ENCODE results near the gene ZNF200. TPM values are rescaled to one million over a fixed set of nuclear protein-coding genes. Genes with fewer than 3 reads are reported as not detected.
A peak's percentile ranks its signal among the peaks of the same experiment; 100 is the strongest.

ZNF200 gene
- total and polyA plus RNA-seq, 2 of the 13 experiments (the other 11 are each of a cell fraction or from before 2014, with no cell fraction given) = 3.5 to 16.5 TPM

- no peak for TF ChIP-seq NR2F6 (IDR thresholded peaks at IDR 0.05)
- TF ChIP-seq NR2F6 (CRISPR knock-in tag; IDR thresholded peaks at IDR 0.05) = 0 out of 2 replicates have a peak, but pooled peaks have one; percentile 21
- no peak for TF ChIP-seq CHD4 (IDR thresholded peaks at IDR 0.05; ENCODE audit: borderline replicate concordance, low read length)
- no peak for TF ChIP-seq E2F2 (CRISPR knock-in tag; IDR thresholded peaks at IDR 0.05; ENCODE audit: borderline replicate concordance)
- TF ChIP-seq JUND (CRISPR knock-in tag; IDR thresholded peaks at IDR 0.05) = peak; percentile 21; the same call in 1 of the 2 replicates
- no peak for TF ChIP-seq IKZF1 (IDR thresholded peaks at IDR 0.05)
- peak; percentile 67; the same call in 1 of the 2 replicates for TF ChIP-seq ZNF543 (CRISPR knock-in tag; IDR thresholded peaks at IDR 0.05)
- peak; percentile 83; the same call in 1 of the 2 replicates for TF ChIP-seq NFKB2 (CRISPR knock-in tag; IDR thresholded peaks at IDR 0.05; ENCODE audit: borderline replicate concordance)
- no peak; the same call in 1 of the 2 replicates for TF ChIP-seq RAD21 (CRISPR knock-in tag; IDR thresholded peaks at IDR 0.05)
- no peak for TF ChIP-seq ZKSCAN1 (IDR thresholded peaks at IDR 0.05; ENCODE audit: low read length)
- TF ChIP-seq HNF4A (CRISPR knock-in tag; IDR thresholded peaks at IDR 0.05) = no peak
- no peak for TF ChIP-seq ZNF251 (CRISPR knock-in tag; IDR thresholded peaks at IDR 0.05)
- TF ChIP-seq ZSCAN9 (CRISPR knock-in tag; IDR thresholded peaks at IDR 0.05; ENCODE audit: borderline replicate concordance) = peak; percentile 60; the same call in 1 of the 2 replicates
- TF ChIP-seq YEATS2 (CRISPR knock-in tag; IDR thresholded peaks at IDR 0.05; ENCODE audit: borderline replicate concordance) = peak; percentile 79
- no peak for TF ChIP-seq RFX3 (CRISPR knock-in tag; IDR thresholded peaks at IDR 0.05)
- no peak for TF ChIP-seq THYN1 (CRISPR knock-in tag; IDR thresholded peaks at IDR 0.05; ENCODE audit: borderline replicate concordance, low read depth)
- 0 out of 2 replicates have a peak, but pooled peaks have one; percentile 56 for TF ChIP-seq KLF6 (CRISPR knock-in tag; IDR thresholded peaks at IDR 0.05)
- TF ChIP-seq SMYD3 (CRISPR knock-in tag; IDR thresholded peaks at IDR 0.05) = no peak
- TF ChIP-seq GLI4 (CRISPR knock-in tag; IDR thresholded peaks at IDR 0.05; ENCODE audit: borderline replicate concordance) = peak; percentile 87; the same call in 1 of the 2 replicates
- TF ChIP-seq ATF5 (CRISPR knock-in tag; IDR thresholded peaks at IDR 0.05; ENCODE audit: low read depth) = peak; percentile 30; the same call in 1 of the 2 replicates
- no peak for TF ChIP-seq CEBPG (CRISPR knock-in tag; IDR thresholded peaks at IDR 0.05)
- TF ChIP-seq MTA1 (CRISPR knock-in tag; IDR thresholded peaks at IDR 0.05; ENCODE audit: borderline replicate concordance) = peak; percentile 41; the same call in 1 of the 2 replicates
- TF ChIP-seq ZBED4 (CRISPR knock-in tag; IDR thresholded peaks at IDR 0.05; ENCODE audit: borderline replicate concordance) = no peak
- no peak for TF ChIP-seq MTA3 (CRISPR knock-in tag; IDR thresholded peaks at IDR 0.05)
- peak; percentile 22; the same call in 1 of the 2 replicates for TF ChIP-seq ZKSCAN8 (CRISPR knock-in tag; IDR thresholded peaks at IDR 0.05; ENCODE audit: borderline replicate concordance)
- TF ChIP-seq KDM3A (CRISPR knock-in tag; IDR thresholded peaks at IDR 0.05; ENCODE audit: low read depth) = 0 out of 2 replicates have a peak, but pooled peaks have one; percentile 37
- TF ChIP-seq ZNF230 (CRISPR knock-in tag; IDR thresholded peaks at IDR 0.05) = peak; percentile 94
- TF ChIP-seq ERF (CRISPR knock-in tag; IDR thresholded peaks at IDR 0.05) = peak; percentile 76; the same call in 1 of the 2 replicates
Measured at GRCh38 chr16:3234857-3235561, at the start of gene ZNF200 (continued).

All from HepG2 (cell line).